RWPE1 (cell line): ENCODE results near the gene STARD13.

ENCODE experiments used
- CTCF ChIA-PET: fragments of 350-600 bp; sonication (Branson Sonifier 250); formaldehyde crosslinking; extraction: SDS; loops from one replicate; lab custom pipeline; 2021; lab: Yijun Ruan, JAX
- POLR2A ChIA-PET: fragments of 400-600 bp; formaldehyde crosslinking; extraction: SDS; loops from one replicate; lab custom pipeline; 2020; ENCODE audit warnings: antibody characterized with exemption; ENCODE audit not compliant: low non-redundant PET; lab: Yijun Ruan, JAX
- DNase-seq: peaks from one replicate; pipeline ENCODE4 v3.0.0; 2012; ENCODE audit warnings: low spot score
- H3K27ac ChIP-seq: fragments of 450-650 bp; 2 replicates; pipeline ENCODE4 v1.5.1; 2017
- CTCF ChIP-seq: fragments of 450-650 bp; conservative IDR thresholded peaks from 2 replicates; pipeline ENCODE4 v1.5.1; 2017; ENCODE audit warnings: low read depth, mild to moderate bottlenecking

The STARD13 gene

DNA sequence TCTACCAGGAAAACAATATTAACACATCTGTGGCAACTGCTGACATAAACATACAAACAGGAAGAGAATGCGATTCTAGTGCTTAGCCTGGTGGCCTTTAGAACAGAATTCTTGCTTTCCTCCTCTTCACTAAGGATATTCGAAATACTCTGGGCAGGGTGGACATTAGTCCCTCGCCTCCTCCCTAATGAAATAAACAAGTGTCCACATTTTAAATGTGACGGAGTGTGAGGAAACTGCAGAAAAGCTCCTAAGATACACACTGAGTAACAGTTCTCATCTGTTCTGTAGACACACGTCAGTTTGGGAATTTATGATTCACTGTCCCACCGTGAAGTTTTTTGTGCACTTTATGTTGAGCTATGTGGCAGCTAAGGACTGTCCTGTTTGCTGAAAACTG is 639 bp downstream of the STARD13 start:
- ChIA-PET CTCF (interaction anchor here (0.7 kb wide), 1 partner anchor 1590 kb away, joined by 3 read pairs; no protein-coding TSS in a partner anchor), POLR2A (interaction anchor here (1.0 kb wide), 1 partner anchor 12 kb away, joined by 3 read pairs; no protein-coding TSS in a partner anchor)
- peak overlapping the region; percentile 94 for H3K27ac ChIP-seq
- TF ChIP-seq CTCF = no peak
- no peak for DNase-seq

GRCh38 chr13:33284031-33284430 is 1.5 kb downstream of the STARD13 start:
- ChIA-PET POLR2A (no interaction called here), CTCF (no interaction called here)
- DNase-seq = no peak
- no peak overlapping the region for H3K27ac ChIP-seq
- TF ChIP-seq CTCF = no peak

GRCh38 chr13:33283195-33283911 is 2.2 kb downstream of the STARD13 start:
- ChIA-PET CTCF (no interaction called here), POLR2A (no interaction called here)
- no peak for DNase-seq
- TF ChIP-seq CTCF = no peak
- H3K27ac ChIP-seq = no peak overlapping the region

DNA sequence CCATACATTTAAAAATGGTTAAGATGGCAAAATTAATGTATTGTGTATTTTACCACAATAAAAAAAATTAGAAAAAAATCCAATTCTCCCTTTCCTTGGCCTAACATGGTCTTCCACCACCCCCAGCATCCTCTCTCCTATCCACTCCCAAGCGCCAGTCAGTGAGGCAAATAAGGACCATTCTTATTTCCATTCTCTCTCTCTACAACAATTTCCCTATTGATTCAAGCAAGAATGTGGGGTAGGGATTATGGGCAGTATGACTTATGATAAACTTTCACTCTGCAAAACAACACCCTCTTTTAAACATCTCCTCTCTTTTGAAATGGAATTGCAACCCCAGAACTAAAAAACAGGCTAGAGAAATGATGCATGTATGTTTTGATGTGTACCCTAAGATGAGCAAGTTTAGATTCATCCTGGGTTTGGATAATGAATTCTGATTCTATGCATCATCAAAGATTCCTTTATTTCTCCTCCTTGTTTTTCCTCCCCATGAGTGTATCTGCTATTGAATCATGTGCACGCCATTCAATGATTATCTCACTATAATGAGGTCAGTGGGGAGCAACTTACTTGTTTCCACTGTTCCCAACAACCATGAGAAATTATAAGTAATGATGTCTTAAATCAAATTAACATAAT is 3.5 kb downstream of the STARD13 start:
- CTCF ChIA-PET = no interaction called here
- TF ChIP-seq CTCF = no peak
- DNase-seq = peak; percentile 67
- POLR2A ChIA-PET = no interaction called here
- no peak overlapping the region for H3K27ac ChIP-seq

DNA sequence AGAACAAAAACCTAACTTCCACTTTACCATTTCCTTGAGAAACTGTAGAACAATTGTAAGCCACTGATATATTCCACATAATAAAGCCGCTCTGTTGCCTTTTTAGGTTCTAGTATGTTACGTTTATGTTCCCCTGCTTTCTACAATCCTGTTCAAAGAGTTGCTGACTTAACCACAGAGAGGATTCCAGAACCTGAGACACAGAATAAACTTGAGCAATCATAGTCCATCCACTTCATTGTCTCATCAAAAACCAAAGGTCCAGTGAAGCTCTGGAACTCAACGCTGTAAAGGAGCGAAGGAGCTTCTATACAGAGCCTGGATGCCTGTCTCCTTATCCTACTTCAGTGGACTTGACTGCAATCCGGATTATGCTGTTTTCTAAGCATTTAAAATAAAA is 4.6 kb downstream of the STARD13 start:
- ChIA-PET POLR2A (no interaction called here), CTCF (no interaction called here)
- no peak for TF ChIP-seq CTCF

GRCh38 chr13:33280279-33280905 is 5.2 kb downstream of the STARD13 start:
- no peak for TF ChIP-seq CTCF
- POLR2A ChIA-PET = no interaction called here
- CTCF ChIA-PET = no interaction called here
- DNase-seq = no peak
- no peak overlapping the region for H3K27ac ChIP-seq

More for the DNA sequence above, 4.6 kb downstream of the STARD13 start:
- H3K27ac ChIP-seq = no peak overlapping the region
- no peak for DNase-seq
